ENCODE results near the gene RXYLT1.

RXYLT1 gene

GRCh38 chr12:63843254-63843720, 63.6 kb downstream of the RXYLT1 start:
- no peak for DNase-seq (ENCODE audit: low read depth in 2 of 2)

- peak; percentile 85 to 87 for DNase-seq (ENCODE audit: low read depth in 2 of 2)
Observed at GRCh38 chr12:63843721-63844390, 64.1 kb downstream of the RXYLT1 start.

GRCh38 chr12:63844391-63845341, 65.0 kb downstream of the RXYLT1 start, which contains the start of gene SRGAP1:
SRGAP1 (plus strand) TSS chr12:63844700; CDS start chr12:63844817, 117 bp downstream.
- DNase-seq (ENCODE audit: low read depth in 2 of 2): peak; percentile 46 to 58

- no peak for DNase-seq (ENCODE audit: low read depth in 2 of 2)
Observed at GRCh38 chr12:63845726-63846125, 66.0 kb downstream of the RXYLT1 start.

GRCh38 chr12:63846238-63846967, 66.7 kb downstream of the RXYLT1 start:
- no peak for DNase-seq (ENCODE audit: low read depth in 2 of 2)

GRCh38 chr12:63848450-63848849, 68.7 kb downstream of the RXYLT1 start:
- no peak for DNase-seq (ENCODE audit: low read depth in 2 of 2)

GRCh38 chr12:63849106-63849620, 69.5 kb downstream of the RXYLT1 start:
- no peak for DNase-seq (ENCODE audit: low read depth in 2 of 2)

GRCh38 chr12:63849641-63850040, 69.9 kb downstream of the RXYLT1 start:
- no peak for DNase-seq (ENCODE audit: low read depth in 2 of 2)

- DNase-seq (ENCODE audit: low read depth in 2 of 2): no peak
Observed at GRCh38 chr12:63853978-63854377, 74.3 kb downstream of the RXYLT1 start.

- no peak for DNase-seq (ENCODE audit: low read depth in 2 of 2)
Observed at GRCh38 chr12:63855299-63855698, 75.6 kb downstream of the RXYLT1 start.

GRCh38 chr12:63857771-63858670, 78.3 kb downstream of the RXYLT1 start:
- peak; percentile 39 to 43 for DNase-seq (ENCODE audit: low read depth in 2 of 2)
